HG03354 (cell line): ENCODE data around the gene CEMIP.

ENCODE experiments used
- ATAC-seq: cut with Tn5 transposase; IDR thresholded peaks from one replicate; pipeline ENCODE4 v1.9.1; 2021; ENCODE audit warnings: mild to moderate bottlenecking; ENCODE audit not compliant: unreplicated experiment, poor library complexity, severe bottlenecking

CEMIP gene

GRCh38 chr15:80988148-80988796 lies 209.1 kb downstream of the CEMIP start:
- ATAC-seq = no peak

GRCh38 chr15:80989081-80989517 lies 209.9 kb downstream of the CEMIP start:
- peak; percentile 10 for ATAC-seq

GRCh38 chr15:80989518-80990478 lies 210.6 kb downstream of the CEMIP start, which contains the start of gene MESD:
Gene MESD (minus strand): TSS chr15:80989819. CDS start chr15:80989791, 28 bp downstream.
- ATAC-seq = peak; percentile 97

- no peak for ATAC-seq
Measured at GRCh38 chr15:80990955-80991354, 211.8 kb downstream of the CEMIP start.

GRCh38 chr15:80991421-80991820 lies 212.3 kb downstream of the CEMIP start:
- no peak for ATAC-seq

- no peak for ATAC-seq
Measured at GRCh38 chr15:80992006-80992405, 212.8 kb downstream of the CEMIP start.

- ATAC-seq = no peak
Measured at GRCh38 chr15:80992441-80992840, 213.3 kb downstream of the CEMIP start.

- ATAC-seq = no peak
Measured at GRCh38 chr15:80996247-80996646, 217.1 kb downstream of the CEMIP start.

GRCh38 chr15:80997692-80998091 lies 218.5 kb downstream of the CEMIP start:
- ATAC-seq = no peak

- no peak for ATAC-seq
Measured at GRCh38 chr15:80998251-80998650, 219.1 kb downstream of the CEMIP start.

- peak; percentile 30 for ATAC-seq
Measured at GRCh38 chr15:80999623-81000036, 220.5 kb downstream of the CEMIP start.

- no peak for ATAC-seq
Measured at GRCh38 chr15:81000144-81000623, 221.0 kb downstream of the CEMIP start.

GRCh38 chr15:81000624-81001151 lies 221.5 kb downstream of the CEMIP start, which contains the start of gene TLNRD1:
Gene TLNRD1 (plus strand): TSS chr15:81000923. CDS start chr15:81002272, 1,349 bp downstream.
- ATAC-seq = peak; percentile 59
